Frontal cortex (tissue), 4 donors: ENCODE results near the gene PTPN23. TPM values are rescaled to one million over a fixed set of nuclear protein-coding genes. Genes with fewer than 3 reads are reported as not detected.

Experiments used
- DNase-seq, 2 donors: peaks; one replicate each; pipeline ENCODE4 v3.0.0; 2012; ENCODE audit warnings: low spot score in 2 of 2
- FAIRE-seq: peaks from 2 replicates; lab custom pipeline; 2012; peaks lifted over from hg19 to GRCh38; lab: Jason Lieb, UNC
- total RNA-seq: library from RNA; depleted of rRNA; stranded (reverse); fragments of >200 nt; gene quantifications from one replicate; pipeline ENCODE4 v1.2.3, GENCODE V29; 2014
- donor health status: control.
- donor health status: control.
- donor health status: control.

The PTPN23 gene
- total RNA-seq, 1 donor from 2014 or later = 19.2 TPM

DNA sequence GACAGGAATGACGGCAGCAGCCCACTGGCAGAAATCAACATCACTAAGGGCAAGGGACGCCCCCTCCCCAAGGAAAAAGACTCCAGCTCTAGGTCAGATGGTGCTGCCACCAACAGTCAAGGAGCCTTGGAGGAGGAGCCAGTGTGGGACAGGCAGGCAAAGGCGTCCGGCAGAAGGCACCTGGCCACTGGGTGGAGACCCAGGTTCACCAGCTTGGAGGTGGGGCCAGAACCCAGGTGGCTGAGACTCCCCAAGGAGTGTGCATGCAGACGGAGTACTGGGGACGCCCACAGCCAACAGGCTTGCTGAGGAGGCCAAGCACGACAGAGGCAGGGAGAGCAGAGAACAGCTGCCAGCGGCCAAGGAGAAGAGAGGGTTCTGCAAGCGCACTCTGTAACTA lies 35.2 kb downstream of the PTPN23 start:
- DNase-seq = peak in 1 of 2 donors; percentile 26
- FAIRE-seq = no peak

DNA sequence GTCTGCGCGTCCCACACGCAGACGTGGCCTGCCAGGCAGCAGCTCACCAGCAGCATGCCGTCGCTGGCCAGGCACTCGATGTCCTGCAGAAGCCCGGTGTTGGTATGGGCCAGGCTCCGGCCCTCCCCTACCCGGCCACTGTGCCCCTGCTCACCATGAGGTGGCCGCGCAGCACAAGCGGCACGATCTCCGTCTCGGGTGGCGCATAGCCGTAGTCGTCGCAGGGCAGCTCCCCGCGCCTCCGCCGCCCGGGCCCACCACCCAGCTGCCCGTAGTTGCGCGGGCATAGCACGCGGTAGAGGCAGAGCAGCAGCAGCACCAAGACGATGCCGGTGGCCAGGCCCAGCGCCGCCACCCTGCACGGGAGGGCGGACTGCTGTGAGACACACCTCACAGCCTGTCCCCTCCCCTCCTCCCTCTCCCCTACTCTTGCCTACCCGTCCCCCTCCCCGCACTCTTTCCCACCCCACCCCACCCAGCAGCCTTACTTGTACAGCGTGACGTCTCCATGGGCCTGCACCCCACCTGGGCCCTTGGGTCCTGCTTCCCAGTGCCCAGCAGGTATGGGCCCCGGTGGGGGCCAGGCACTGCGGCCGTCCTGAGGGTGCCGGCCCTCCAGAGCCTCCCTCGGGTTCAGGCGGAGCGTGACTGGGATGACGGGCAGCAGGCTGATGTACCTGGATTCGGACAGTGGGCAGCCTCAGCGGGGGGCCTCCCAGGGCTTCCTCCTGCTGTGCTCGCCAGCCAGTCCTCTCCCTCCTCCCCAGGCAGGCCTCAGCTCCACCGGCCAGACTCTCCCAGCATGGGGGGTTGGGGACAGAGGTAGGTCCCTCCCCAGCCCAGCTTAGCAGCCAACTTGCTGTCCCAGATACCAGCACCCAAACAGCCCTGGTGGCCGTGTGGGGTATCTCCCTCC lies 37.6 kb downstream of the PTPN23 start:
- no peak for FAIRE-seq

DNA sequence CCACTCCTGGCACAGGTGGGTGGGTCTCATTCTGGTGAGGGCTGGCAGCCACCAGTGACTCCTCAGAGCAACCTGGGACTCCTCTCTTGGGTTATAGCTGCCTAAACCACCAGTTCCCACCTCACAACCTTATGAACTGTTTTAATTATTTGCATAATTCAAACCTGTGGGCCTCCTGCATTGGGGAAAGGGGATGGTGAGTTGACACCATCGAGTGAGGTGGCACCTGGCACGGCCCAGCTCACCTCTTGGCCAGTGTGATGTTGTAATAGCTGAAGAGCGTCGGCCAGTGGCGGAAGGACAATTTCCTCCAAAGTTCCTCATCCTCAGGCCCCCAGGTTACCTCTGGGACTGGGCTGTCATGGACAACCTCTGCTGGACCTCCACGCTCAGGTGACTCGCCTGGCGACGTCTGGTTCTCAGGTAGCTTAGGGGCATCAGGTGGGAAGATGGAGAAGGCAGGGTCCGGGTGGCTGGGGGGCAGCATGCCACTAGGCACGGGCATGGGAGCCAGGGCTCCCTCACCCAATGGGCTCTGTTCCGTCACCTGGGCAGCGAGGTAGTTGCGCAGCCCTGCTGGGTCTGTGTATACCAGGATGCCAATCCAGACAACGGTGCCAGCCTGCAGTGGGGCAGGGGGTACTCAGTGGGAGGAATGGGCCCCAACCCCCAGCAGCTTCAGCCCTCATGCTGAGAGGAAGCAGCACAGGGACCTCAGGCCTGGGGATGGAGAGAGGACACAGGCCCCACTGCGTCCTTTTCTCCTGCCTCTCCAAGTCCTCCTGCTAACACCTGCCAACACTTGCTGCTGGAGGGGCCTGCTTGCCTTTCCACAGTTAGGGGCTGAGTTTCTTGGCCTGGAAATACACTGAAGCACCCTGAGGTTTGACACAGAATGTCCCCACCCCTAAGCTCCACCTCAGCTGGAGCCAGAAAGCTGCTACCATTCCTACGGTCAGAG lies 38.5 kb downstream of the PTPN23 start:
- peak in 1 of 2 donors; percentile 19 for DNase-seq
- FAIRE-seq = no peak

More for the DNA sequence above, 37.6 kb downstream of the PTPN23 start:
- DNase-seq = no peak

DNA sequence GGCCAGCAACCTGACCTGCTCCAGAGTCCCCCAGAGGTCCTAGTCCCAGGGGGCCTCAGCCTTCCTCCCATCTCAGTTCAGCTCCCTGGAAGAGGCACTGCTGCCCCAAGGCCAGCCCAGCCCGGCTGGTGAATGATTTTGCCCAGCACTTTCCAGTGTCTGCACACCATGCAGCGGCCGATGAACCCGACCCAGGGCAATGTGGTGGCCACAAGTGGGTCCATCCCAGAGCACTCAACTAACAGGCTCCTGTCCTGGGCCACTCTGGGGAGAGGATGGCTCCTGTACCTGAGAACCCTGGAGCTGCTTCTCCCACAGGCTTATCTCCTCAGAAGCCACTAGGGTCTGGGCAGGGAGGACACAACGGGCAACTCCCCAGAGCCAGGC lies 39.2 kb downstream of the PTPN23 start:
- FAIRE-seq (no peak), DNase-seq (no peak)

DNA sequence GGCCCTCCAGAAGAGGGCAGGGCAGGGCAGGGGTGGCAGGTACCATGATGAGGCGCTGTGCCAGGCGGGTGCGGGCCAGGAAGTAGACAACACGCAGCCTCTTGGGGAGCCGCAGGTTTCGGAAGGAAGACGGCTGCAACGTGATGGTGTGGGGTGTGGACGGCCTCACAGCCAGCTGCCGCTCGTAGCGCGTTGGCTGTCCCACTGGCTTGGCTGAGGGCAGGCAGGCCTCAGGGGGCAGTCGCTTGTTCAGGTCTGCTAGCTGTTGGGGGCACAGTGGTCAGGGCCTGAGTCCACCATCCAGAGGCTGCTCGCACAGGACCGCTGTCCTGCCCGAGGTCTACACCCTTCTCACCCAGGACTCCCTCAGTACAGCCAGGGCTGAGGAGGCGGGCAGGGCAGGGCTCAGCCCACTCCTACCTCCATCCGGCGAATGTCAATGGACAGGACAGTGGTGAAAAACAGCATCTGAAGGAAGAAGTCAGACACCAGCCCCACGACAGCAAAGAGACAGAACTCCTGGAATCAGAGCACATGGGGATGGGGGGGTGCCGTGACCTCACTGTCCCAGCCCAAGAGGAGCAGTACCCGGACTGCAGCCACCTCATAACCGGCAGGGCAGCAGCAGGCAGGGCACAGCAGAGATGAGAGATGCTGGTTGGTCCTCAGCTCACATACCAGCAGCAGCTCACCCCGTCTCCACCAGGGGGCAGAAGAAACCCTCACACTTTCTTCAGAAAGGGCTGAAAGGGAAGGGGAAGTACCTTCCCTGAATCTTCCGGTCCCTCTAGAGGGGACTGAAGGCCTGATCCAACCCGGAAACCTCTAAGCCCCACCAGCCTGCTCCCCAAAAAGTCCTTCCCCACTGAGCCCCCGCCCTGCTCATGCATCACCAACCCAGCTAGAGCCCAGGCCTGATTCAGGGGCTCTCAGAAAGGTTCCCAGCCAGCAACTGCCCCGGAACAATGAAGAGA lies 40.0 kb downstream of the PTPN23 start:
- FAIRE-seq = no peak
- peak; percentile 79 to 89 for DNase-seq

DNA sequence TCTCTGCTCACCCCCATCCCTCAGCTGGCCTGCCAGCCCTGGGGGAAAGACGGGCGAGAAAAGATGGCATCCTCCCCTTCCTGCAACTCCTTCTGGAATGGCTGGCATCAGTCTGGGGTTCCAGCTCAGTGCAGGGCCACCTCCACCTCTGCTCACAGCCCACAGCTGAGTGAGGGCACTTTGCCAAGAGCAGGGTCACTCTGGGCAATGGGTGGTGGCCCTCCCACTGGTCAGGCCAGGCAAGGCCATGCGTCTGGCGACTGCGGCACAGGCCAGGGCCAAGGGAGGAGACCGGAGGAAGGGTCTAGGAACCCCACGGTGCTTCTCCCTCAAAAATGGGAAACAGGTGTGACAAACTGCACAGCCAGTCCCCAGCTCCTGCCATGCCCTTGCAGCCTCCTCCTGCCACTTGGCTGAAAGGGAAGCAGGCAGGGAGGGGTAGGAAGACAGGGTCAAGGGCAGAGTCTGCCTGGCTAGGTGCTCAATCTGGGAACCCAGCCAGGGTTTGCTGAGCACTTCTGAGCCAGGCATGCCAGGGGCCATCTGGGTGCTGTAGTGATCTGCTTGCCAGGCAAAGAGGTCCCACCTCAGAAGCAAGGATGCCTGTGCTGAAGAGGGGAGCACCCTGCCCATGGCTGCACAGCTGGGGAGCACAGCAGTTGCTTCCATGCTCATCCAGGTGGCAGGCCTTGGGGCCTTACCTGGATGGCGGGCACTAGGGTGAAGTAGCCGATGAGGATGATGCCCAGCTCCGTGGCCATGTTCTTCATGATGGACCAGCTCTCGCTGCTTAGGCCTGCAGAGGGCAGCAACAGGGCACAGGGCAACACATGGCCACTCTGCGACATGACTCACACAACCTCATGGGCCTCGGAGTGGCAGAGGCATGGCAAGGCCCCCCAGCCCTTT lies 41.2 kb downstream of the PTPN23 start:
- FAIRE-seq = no peak
- DNase-seq = peak in 1 of 2 donors; percentile 20

DNA sequence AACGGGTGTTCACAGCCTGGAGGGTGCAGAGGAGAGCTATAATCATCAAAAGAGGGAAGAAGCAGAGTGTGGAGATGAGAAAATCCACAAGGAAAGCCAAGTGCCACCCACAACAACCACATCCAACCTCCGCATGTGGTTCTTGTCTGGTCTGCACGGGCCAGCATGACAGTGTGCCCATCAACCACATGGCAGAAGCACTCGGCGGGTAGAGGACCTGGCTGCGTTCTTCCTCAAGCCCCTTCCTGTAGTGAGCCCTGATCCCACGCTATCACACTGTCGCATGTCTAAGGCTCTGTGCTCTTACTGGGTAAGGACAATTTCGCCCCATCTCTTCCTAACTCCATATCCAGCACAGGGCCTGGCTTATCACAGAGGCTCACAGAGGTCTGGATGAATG lies 41.9 kb downstream of the PTPN23 start:
- FAIRE-seq = no peak
- DNase-seq = no peak

DNA sequence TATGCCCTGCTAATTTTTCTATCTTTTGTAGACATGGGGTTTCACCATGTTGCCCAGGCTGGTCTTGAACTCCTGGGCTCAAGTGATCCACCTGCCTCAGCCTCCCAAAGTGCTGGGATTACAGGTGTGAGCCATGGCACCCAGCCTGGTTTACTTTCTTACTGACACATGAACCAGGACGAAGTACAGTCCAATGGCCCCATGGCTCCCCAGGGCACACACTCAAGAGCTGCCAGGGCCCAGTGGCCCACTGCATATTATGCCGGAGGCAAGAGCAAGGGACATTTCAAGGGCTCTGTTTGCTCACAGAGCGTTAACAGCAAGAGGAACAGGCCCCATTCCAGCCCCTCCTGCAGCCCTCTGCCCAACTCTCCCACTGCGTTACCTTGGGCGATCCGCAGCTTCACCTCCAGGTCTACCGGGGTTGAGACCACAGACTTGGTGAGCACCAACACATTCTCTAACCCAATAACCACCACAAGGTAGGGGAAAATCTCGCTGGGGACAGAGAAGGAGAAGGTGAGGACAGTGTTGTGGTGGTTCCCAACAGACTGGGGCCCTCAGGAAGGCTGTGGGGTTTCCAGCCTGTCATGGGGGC lies 42.8 kb downstream of the PTPN23 start:
- FAIRE-seq (no peak), DNase-seq (no peak)

DNA sequence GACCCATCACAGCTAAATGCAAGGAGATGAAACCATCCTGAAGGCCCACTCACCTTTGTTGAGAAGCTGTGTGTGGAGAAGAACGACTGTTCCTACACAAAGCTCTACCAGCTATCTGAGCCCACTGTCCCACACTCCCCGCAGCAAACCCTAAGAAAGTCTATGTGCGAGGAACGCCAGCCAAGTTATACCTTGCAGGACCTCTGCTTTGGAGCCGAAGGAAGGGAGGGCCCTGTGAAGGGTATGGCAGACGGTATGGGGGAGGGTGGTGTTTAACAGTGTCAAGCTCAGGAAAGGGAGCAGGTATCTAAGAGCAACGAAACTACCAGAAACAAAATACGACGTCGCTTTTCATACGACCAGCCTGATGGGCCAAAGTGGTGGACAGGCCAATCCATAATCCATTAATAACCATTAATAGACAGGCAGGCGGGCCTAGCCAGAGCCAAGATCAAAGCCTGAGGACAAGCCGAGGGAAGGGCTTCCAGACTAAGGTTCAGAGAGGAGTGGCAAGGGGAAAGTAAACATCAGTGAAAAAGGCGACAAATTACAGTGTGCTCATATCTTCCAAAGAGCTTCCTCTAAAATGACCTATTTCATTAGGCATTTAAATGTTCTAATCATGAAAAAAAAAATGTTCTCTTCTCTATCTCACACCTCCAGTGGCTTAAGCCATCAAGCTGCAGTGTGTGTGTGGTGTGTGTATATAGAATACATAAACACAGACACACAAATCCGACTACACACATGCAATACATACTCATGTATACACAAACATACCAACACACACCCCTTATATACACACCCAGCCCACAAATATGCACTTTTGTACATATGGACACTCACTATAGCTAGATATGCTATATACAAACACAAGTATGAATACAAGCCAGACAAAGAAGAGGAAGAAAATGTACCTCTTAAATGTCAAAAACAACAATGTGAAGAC lies 43.9 kb downstream of the PTPN23 start:
- FAIRE-seq (no peak), DNase-seq (no peak)

DNA sequence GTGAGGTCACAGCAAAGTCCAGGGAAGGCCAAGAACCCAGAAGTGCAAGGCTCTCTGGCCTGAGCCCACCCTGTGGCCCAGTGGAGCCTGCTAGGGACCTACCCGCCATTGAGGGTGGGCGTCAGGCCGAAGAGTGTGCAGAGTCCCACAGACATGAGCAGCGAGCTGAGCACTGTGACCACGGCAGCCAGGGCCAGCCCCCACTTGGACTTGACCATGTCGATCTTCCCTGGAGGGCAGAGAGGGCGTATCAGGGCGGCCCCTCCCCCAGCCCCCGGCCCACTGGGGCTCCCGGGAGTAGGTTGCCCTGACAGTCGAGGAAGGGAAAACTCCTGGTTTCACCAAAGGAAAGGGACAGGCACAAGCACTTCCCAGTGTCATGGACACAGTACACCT lies 44.6 kb downstream of the PTPN23 start:
- DNase-seq (no peak), FAIRE-seq (no peak)

DNA sequence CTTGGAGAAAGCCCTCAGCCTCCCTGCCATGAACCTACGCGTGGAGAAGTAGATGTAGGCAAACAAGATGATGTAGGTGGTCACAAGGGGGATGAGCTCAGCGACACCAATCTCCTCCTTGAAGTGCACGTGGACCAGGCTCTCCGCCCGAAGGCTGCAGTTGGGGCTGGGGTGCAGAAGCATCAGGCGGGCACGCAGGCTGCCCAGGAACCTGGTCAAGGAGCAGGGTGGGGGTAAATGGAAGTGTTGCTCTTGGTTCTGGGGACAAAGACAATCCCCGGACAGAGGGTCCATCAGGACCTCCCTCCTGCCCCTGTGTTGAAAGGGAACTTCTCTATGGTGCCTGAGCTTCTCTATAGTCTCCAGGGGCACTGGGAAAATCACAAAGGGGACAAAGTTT lies 45.1 kb downstream of the PTPN23 start:
- DNase-seq (no peak), FAIRE-seq (no peak)

DNA sequence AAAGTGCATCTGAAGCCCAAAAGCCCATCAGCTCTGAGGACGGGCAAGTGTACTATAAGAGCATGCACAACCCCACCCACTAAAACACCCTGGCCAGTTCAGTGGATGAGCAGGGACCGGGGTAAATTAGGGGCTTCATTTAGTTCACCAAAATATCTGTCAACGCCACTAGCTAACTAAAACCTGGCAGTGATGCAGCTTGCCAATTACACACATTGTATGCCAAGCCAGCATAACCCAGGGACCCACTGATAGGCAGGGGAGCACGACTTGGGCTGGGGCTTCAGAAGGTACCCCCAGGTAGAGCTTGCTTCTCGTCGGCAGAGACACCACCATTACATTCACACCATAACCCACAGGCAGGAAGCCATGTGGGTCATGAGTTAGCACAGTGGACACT lies 47.0 kb downstream of the PTPN23 start:
- FAIRE-seq = no peak

DNA sequence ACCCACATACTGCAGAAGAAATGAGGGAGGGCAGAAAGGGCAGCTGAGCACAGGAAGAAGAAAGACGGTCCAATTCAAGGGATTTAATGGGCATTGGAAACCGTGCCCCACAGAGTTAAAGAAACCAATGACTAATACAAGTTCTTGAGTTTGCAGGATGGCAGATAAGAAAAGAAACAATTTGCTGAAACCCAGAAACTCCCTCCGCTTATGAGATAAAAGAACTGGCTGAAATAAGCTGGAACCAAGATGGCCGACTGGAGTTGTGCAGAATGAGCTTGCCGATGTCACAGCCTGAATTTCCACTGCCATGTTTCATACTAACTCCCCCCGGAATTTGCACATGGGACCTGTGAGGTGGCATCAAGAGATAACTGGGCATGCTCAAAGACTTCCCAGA lies 47.8 kb downstream of the PTPN23 start:
- DNase-seq (no peak), FAIRE-seq (no peak)

More for the DNA sequence above, 47.0 kb downstream of the PTPN23 start:
- DNase-seq = no peak

DNA sequence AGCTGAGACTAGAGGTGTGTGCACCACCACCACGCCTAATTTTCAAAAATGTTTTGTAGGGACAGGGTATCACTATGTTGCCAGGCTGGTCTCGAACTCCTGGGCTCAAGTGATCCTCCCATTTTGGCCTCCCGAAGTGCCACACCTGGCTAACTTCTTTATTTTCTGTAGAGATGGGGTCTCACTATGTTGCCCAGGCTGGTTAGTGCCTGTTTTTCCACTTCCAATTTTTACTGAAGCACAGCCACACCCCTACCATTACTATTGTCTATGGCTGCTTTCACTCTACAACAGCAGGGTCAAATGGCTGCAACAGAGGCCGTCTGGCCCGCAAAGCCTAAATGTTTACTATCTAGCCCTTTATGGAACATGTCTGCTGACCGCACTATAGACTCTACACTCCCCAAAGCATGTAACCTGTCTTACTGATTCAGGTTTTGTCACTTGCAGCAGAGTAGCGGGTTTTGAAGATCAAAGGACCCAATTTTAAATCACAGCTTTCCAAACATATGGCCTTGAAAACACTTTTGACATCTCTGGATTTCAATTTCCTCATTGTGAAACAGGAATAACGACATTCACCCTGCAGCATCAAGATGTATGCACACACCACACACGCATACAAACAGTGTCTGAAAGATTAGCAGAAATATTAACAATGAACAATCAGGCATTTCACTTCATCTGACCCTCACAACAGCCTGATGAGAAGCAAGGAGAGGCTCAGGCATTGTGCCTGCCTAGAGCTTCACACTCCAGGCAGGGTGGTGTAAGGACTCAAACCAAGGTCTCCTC lies 48.9 kb downstream of the PTPN23 start:
- no peak for FAIRE-seq
- no peak for DNase-seq

DNA sequence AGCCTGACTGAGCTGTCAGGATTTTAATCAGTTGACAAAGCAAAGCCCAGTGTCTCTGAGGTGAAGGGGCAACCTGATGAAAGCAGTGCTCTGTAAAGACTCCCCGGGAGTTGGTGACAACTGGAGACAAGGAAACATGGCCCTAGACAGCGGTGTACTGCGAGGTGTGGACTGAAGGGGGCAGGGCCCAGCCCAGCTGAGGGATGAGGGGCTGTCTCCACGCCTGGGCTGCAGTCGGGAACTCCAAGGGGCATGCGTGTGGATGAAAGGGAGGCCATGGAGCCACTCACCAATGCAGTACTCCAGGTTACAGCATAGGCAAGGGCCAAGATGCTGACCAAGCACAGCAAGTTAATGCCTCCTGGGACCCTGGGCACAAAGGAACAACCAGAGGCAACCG lies 49.8 kb downstream of the PTPN23 start:
- DNase-seq = no peak

DNA sequence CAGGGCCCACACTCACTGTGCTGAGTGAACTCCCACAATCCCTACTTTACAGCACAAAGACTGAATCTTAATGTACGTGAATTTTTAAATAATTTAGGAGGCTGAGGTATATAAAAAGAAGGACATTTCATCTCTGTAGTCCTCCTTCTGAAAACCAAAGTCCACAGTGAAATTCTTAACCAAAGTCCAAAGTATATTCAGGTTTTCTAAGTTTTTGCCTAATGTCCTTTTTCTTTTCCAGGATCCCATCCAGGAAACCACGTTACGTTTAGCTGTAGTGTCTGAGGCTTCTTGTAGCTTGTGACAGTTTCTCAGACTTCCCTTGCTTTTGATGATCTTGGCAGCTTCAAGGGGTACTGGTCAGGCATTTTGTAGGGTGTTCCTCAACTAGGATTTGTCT lies 50.4 kb downstream of the PTPN23 start:
- FAIRE-seq = no peak
- no peak for DNase-seq

More for the DNA sequence above, 49.8 kb downstream of the PTPN23 start:
- no peak for FAIRE-seq
